Epithelial cell of esophagus (primary cell): ENCODE measurements around the gene CREM.

Experiments
- DNase-seq: peaks from one replicate; pipeline ENCODE4 v3.0.0; 2010; ENCODE audit warnings: low read depth
- H3K4me3 ChIP-seq: 2 replicates; pipeline ENCODE4 v1.5.1; 2011; ENCODE audit warnings: mild to moderate bottlenecking, low read length, control low read depth
- CTCF ChIP-seq: IDR thresholded peaks from 2 replicates; pipeline ENCODE4 v1.5.1; 2011; ENCODE audit warnings: low read depth, mild to moderate bottlenecking, low read length, control low read depth, inconsistent platforms; ENCODE audit not compliant: insufficient read depth; ENCODE audit errors: missing control alignments

The CREM gene

GRCh38 chr10:35224045-35224740 lies 97.5 kb downstream of the CREM start:
- DNase-seq: no peak
- TF ChIP-seq CTCF: no peak
- H3K4me3 ChIP-seq: no peak overlapping the region

DNA sequence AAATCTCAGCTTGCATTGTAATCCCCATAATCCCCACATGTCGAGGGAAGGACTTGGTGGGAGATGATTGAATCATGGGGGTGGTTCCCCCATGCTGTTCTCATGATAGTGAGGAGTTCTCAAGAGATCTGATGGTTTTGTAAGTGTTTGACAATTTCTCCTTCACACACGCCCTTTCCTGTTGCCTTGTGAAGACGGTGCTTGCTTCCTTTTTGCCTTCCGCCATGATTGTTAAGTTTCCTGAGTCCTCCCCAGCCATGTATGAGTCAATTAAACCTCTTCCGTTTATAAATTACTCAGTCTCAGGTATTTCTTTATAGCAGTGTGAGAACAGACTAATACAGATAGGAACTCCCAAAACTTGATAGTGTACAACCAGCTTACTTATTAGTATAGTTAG lies 98.6 kb downstream of the CREM start:
- H3K4me3 ChIP-seq: no peak overlapping the region
- DNase-seq: peak; percentile 62
- no peak for TF ChIP-seq CTCF

DNA sequence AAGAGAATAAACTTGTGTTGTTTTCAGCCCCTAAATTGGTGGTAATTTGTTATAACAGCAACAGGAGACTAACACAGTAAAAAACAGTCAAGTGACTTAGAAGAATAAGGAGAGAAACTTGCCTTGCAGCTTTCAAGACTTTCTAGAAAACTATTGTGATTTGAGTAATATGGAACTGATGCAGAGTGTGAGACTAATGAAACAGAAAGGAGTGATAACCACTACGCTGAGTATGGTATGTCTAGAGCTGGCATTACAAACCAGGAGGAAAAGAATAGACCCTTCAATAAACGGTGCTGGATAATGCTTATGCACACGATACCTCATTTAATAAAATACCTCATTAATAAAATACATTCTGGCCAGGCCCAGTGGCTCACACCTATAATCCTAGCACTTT lies 99.9 kb downstream of the CREM start:
- no peak for TF ChIP-seq CTCF
- H3K4me3 ChIP-seq: no peak overlapping the region
- no peak for DNase-seq

DNA sequence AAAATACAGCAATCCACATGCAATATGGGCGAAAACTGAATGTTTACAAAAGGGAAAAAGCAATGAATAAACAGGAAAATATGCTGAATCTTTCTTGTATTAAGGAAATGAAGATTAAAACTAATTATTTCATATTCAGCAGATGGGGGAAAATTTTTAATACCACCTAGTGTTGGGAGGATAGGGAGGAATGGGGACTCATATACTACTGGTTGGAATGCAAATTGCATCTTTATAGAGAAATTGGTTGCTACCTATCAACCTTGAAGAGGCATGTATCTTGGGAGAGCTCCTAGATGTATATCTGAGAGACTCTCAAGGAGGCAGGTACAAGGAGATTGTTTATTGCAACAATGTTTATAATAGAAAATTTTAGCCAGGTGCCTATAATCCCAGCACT lies 101.4 kb downstream of the CREM start:
- H3K4me3 ChIP-seq: no peak overlapping the region
- DNase-seq: no peak
- TF ChIP-seq CTCF: no peak

DNA sequence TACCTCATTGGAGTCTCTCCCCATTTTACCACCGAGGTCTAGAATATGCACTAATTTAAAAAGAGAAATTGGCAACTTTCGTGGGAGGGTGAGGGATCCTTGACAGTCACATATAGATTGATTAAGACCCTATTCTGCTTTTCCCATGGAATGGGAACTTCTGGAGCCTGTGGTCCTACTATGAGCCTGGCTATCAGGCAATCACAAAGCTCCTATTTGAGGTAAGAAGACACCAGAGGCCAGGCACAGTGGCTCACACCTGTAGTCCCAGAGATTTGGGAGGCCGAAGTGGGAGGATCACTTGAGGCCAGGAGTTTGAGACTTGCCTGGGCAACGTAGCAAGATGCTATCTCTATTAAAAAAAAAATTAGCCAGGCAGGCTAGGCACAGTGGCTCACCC lies 105.0 kb downstream of the CREM start:
- H3K4me3 ChIP-seq: no peak overlapping the region
- no peak for TF ChIP-seq CTCF
- DNase-seq: no peak

DNA sequence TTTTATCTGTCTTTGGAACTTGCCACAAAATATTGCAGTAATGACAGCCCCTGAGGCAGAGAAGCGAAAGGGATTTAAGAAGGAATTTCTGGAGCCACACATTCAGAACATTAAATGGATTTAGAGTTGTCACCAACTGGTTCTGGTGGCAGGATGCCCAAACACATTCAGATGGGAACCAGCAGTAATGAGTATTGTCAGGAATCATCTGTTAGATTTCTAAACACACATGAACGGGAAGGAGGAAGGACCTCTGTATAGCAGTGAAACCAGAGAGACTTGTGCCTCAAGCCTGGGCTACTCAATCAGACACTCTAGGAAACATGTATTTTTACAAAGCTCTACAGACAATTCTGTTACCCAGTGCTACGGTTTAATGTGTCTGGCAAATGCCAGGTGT lies 105.9 kb downstream of the CREM start:
- TF ChIP-seq CTCF: no peak
- DNase-seq: no peak
- no peak overlapping the region for H3K4me3 ChIP-seq

DNA sequence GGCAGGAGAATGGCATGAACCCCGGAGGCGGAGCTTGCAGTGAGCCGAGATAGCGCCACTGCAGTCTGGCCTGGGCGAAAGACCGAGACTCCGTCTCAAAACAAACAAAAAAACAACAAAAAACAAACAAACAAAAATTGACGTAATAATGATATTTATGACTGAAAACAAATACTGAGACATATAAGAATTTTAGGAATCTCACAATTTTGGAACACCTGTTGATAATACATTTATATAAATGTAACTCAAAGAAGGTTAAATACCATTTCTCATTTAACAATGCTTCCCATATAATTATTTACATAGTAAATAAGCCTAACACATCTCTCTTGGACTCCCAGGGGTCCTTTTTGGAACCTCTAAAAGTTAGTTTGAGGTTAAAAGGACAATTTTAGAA lies 107.4 kb downstream of the CREM start:
- no peak for TF ChIP-seq CTCF
- DNase-seq: no peak
- no peak overlapping the region for H3K4me3 ChIP-seq
